SU-DHL-6 (cell line): ENCODE data around the gene ARHGEF16.

ENCODE experiments used
- EZH2phosphoT487 ChIP-seq: fragments of 200-600 bp; sonication (generic), shearing (Covaris generic); conservative IDR thresholded peaks from 2 replicates; pipeline ENCODE4 v1.6.1; 2018; ENCODE audit warnings: mild to moderate bottlenecking, antibody characterized with exemption, low read length, moderate library complexity, mixed read lengths
- TF ChIP-seq, protein P1 (sequence below): fragments of 200-600 bp; sonication (generic); IDR thresholded peaks from one replicate; pipeline ENCODE4 v1.5.1; 2017; ENCODE audit warnings: antibody characterized with exemption, mild to moderate bottlenecking, low read length, moderate library complexity; ENCODE audit not compliant: insufficient read depth, poor library complexity, severe bottlenecking

DNA sequence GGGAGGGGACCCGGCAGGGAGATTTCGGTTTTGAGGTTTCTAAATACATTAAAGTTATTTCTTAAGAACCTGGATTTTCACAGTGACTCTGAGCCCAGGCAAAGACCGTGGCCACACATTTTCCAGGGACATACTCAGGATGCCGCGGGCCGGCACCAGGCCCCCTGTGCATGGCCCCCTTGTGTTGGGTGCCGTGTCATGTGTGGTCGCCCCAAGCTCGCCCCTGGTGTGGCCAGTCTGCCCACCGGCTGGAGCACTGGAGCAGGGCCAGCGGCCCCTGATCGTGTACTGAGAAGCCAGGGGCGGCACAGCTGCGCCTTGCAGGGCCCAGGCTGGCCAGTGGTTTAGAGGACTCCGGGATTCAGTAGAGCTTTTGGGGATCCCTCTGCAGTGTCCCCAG is 26.6 kb downstream of the ARHGEF16 start:
- TF ChIP-seq, protein P1, sequence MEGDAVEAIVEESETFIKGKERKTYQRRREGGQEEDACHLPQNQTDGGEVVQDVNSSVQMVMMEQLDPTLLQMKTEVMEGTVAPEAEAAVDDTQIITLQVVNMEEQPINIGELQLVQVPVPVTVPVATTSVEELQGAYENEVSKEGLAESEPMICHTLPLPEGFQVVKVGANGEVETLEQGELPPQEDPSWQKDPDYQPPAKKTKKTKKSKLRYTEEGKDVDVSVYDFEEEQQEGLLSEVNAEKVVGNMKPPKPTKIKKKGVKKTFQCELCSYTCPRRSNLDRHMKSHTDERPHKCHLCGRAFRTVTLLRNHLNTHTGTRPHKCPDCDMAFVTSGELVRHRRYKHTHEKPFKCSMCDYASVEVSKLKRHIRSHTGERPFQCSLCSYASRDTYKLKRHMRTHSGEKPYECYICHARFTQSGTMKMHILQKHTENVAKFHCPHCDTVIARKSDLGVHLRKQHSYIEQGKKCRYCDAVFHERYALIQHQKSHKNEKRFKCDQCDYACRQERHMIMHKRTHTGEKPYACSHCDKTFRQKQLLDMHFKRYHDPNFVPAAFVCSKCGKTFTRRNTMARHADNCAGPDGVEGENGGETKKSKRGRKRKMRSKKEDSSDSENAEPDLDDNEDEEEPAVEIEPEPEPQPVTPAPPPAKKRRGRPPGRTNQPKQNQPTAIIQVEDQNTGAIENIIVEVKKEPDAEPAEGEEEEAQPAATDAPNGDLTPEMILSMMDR: no peak
- no peak for TF ChIP-seq EZH2phosphoT487
